AG09319 (cell line): ENCODE results near the gene PCSK6.
"Not testable (repeated sequence)": the region's sequence is repeated elsewhere in the genome, so short reads cannot be mapped to it uniquely, and the experiment has no call there.

ENCODE experiments used
- DNase-seq: peaks from one replicate; pipeline ENCODE4 v3.0.0-alpha.2; 2010; ENCODE audit warnings: low read depth; ENCODE audit errors: extremely low read depth
- TF ChIP-seq, protein P1 (sequence below): IDR thresholded peaks from 2 replicates; pipeline ENCODE4 v1.5.1; 2011; ENCODE audit warnings: low read depth, mild to moderate bottlenecking, inconsistent platforms, low read length, moderate library complexity

Gene PCSK6

DNA sequence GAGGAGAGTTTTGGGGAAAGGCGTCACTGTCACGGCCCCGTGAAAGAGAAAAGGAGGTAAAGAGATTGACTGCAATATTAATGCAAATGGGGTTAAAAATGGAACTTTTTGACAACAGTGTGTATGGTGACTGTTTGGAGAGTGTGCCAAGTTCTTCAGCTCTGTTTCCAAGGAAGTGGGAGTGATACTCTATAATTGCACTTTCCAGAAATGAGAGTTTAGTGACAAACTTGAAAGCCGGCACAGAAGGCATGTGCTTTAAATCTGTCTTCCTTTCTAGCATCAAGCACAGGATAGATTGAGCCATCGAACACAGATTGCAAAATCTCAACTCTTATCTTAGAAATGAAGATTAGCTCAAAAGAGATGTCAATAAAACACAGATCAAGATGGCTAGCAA, 142.6 kb downstream of the PCSK6 start:
- no peak for DNase-seq
- TF ChIP-seq, protein P1, sequence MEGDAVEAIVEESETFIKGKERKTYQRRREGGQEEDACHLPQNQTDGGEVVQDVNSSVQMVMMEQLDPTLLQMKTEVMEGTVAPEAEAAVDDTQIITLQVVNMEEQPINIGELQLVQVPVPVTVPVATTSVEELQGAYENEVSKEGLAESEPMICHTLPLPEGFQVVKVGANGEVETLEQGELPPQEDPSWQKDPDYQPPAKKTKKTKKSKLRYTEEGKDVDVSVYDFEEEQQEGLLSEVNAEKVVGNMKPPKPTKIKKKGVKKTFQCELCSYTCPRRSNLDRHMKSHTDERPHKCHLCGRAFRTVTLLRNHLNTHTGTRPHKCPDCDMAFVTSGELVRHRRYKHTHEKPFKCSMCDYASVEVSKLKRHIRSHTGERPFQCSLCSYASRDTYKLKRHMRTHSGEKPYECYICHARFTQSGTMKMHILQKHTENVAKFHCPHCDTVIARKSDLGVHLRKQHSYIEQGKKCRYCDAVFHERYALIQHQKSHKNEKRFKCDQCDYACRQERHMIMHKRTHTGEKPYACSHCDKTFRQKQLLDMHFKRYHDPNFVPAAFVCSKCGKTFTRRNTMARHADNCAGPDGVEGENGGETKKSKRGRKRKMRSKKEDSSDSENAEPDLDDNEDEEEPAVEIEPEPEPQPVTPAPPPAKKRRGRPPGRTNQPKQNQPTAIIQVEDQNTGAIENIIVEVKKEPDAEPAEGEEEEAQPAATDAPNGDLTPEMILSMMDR = no peak

DNA sequence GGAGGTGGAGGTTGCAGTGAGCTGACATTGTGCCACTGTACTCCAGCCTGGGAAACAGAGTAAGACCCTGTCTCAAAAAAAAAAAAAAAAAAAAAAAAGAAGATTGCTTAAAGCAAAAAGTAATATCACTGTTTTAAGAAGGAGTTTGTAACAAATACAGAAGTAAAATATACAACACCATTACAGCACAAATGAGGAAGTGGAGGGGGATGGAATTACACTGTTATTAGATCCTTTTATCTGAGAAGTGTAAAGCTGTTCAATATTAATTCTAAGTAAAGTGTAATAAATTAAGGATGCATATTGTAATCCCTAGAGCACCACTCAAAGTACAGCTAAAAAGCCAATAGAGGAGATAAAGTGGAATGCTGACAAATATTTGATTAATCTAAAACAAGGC, 147.5 kb downstream of the PCSK6 start:
- TF ChIP-seq, protein P1 = no peak
- DNase-seq = no peak

DNA sequence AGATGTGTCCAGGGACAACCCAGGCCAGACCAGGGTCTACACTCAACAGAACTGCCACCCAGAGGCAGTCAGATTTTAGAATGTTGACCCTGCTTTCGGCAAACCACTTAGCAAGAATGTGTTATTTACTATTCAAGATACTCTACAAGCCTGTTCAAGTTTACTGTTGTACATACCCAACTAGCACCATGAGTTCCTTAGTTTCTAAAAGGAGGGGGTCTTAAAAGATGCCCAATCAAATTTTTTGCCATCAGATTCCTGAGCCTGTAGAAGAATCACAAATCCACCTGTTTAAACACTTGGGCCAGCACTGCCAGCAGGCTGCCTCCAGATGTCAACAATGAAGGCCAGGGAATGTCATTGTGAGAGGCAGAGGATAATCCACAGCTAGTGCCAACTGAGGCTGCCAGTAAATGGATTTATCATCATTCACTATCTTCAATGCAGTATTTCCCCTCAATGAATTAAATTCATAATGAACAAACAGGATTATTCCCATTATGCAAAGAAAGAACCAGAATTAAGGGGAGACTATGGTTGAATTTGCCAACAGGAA, 150.9 kb downstream of the PCSK6 start:
- no peak for DNase-seq
- TF ChIP-seq, protein P1 = no peak

GRCh38 chr15:101337976-101338375, 151.5 kb downstream of the PCSK6 start:
- TF ChIP-seq, protein P1 = no peak

DNA sequence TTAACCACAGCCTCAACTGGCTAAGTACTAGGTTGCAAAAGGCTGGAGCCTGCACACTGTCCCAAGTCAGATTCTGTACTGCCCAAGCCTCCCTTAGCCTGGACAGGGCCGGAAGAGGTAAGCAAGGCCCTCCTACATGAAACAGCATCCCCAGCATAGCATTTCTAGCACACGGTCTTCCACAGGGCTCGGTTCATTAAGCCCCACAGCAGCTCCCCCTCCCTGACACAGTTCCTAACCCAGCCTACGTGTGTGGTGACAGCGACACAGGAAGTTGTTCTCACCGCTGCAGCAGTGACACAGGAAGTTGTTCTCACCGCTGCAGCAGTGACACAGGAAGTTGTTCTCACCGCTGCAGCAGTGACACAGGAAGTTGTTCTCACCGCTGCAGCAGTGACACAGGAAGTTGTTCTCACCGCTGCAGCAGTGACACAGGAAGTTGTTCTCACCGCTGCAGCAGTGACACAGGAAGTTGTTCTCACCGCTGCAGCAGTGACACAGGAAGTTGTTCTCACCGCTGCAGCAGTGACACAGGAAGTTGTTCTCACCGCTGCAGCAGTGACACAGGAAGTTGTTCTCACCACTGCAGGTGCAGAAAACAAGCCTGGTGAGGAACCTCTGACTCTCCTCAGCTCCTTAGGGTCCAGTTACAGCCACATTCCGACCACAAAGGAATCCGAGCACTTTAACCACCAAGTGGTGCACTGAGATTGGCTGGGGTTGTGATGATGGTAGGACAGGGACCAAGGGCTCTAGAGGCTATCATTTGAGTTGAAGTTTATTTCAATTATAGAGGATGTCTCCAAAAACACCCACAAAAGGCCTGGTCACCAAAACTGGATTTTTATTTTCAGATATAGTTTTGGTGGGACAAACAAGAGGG, 155.4 kb downstream of the PCSK6 start:
- not testable (repeated sequence) for DNase-seq

More at GRCh38 chr15:101337976-101338375, 151.5 kb downstream of the PCSK6 start:
- no peak for DNase-seq

- TF ChIP-seq, protein P1 = no peak
- DNase-seq = no peak
These were observed 157.4 kb downstream of the PCSK6 start for GRCh38 chr15:101332061-101332467.

DNA sequence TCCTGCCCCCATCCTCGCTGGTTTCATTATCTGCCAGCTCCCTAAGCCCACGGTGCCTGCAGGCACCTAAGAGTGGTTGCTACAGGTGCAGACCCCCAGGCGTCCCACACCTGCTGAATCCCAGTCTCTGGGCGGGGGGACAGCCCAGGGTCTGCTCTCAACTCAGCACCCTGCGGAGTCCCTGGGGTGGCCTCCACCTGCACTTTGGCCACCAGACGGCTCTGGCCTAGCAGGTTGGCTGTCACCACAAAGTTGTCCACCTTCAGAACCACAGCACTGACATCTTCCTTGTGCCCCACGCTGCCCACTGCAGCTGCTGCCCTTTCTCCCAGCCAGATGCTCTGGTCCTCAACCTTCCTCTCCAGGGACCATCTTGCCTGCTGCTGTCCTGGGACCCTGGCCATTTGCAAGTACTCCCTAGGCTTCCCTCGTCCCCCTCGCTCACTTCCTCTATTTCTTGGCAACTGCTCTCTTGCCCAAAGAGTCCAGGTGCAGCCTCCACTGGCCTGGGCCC, 159.6 kb downstream of the PCSK6 start:
- DNase-seq = no peak
- TF ChIP-seq, protein P1 = no peak
